ENCODE measurements around the gene ADNP. TPM values are rescaled to one million over a fixed set of nuclear protein-coding genes. Genes with fewer than 3 reads are reported as not detected.

Gene ADNP
- total and polyA plus RNA-seq, 2 of the 13 experiments (the other 11 are each of a cell fraction or from before 2014, with no cell fraction given): 21.0 to 21.5 TPM

- TF ChIP-seq ZNF646 (CRISPR knock-in tag; IDR thresholded peaks at IDR 0.05): 0 out of 2 replicates have a peak, but pooled peaks have one; percentile 41
- TF ChIP-seq MEIS2 (CRISPR knock-in tag; IDR thresholded peaks at IDR 0.05): no peak
- TF ChIP-seq ZBTB21 (CRISPR knock-in tag; IDR thresholded peaks at IDR 0.05): 0 out of 2 replicates have a peak, but pooled peaks have one; percentile 16
- peak; percentile 64; the same call in 1 of the 2 replicates for TF ChIP-seq ELF3 (CRISPR knock-in tag; IDR thresholded peaks at IDR 0.05)
- peak; percentile 26; the same call in 1 of the 2 replicates for TF ChIP-seq ZNF430 (CRISPR knock-in tag; IDR thresholded peaks at IDR 0.05)
- TF ChIP-seq ZNF484 (CRISPR knock-in tag; IDR thresholded peaks at IDR 0.05; ENCODE audit: borderline replicate concordance, low read depth): no peak
- peak; percentile 57; the same call in 1 of the 2 replicates for TF ChIP-seq POGZ (CRISPR knock-in tag; IDR thresholded peaks at IDR 0.05)
- TF ChIP-seq MTA3 (CRISPR knock-in tag; IDR thresholded peaks at IDR 0.05): no peak
- 0 out of 2 replicates have a peak, but pooled peaks have one; percentile 14 for TF ChIP-seq ZBTB26 (CRISPR knock-in tag; IDR thresholded peaks at IDR 0.05; ENCODE audit: borderline replicate concordance)
- TF ChIP-seq ZNF709 (CRISPR knock-in tag; IDR thresholded peaks at IDR 0.05): 0 out of 2 replicates have a peak, but pooled peaks have one; percentile 24
- TF ChIP-seq ZBTB25 (CRISPR knock-in tag; IDR thresholded peaks at IDR 0.05): peak; percentile 21; the same call in 1 of the 2 replicates
- TF ChIP-seq RXRA (CRISPR knock-in tag; IDR thresholded peaks at IDR 0.05): 0 out of 2 replicates have a peak, but pooled peaks have one; percentile 36
- TF ChIP-seq YEATS2 (CRISPR knock-in tag; IDR thresholded peaks at IDR 0.05; ENCODE audit: borderline replicate concordance): peak; percentile 23; the same call in 1 of the 2 replicates
- TF ChIP-seq ZNF337 (CRISPR knock-in tag; IDR thresholded peaks at IDR 0.05; ENCODE audit: borderline replicate concordance, low read depth): no peak
- TF ChIP-seq ZSCAN25 (CRISPR knock-in tag; IDR thresholded peaks at IDR 0.05): no peak
- TF ChIP-seq PBX2 (CRISPR knock-in tag; IDR thresholded peaks at IDR 0.05): no peak
- no peak for TF ChIP-seq MEIS1 (CRISPR knock-in tag; IDR thresholded peaks at IDR 0.05; ENCODE audit: borderline replicate concordance)
- TF ChIP-seq ZFP41 (CRISPR knock-in tag; IDR thresholded peaks at IDR 0.05; ENCODE audit: borderline replicate concordance): no peak
- peak; percentile 30; the same call in 1 of the 2 replicates for TF ChIP-seq ZNF839 (CRISPR knock-in tag; IDR thresholded peaks at IDR 0.05; ENCODE audit: borderline replicate concordance)
Measured at GRCh38 chr20:50895111-50895830, 36.0 kb downstream of the ADNP start (continued).

Measured in HepG2 (cell line).